ENCODE data around the gene CDC45.
A peak's percentile ranks its signal among the peaks of the same experiment; 100 is the strongest.
"Not testable (repeated sequence)": the region's sequence is repeated elsewhere in the genome, so short reads cannot be mapped to it uniquely, and the experiment has no call there.

The CDC45 gene

GRCh38 chr22:19479355-19480172 lies at the start of gene CDC45:
CDC45 (plus strand) TSS chr22:19479920; CDS start chr22:19479969, 49 bp downstream.
- peak; percentile 98 for DNase-seq (ENCODE audit: low spot score)

- DNase-seq (ENCODE audit: low spot score): peak; percentile 22
Observed at GRCh38 chr22:19429950-19430889, 49.5 kb upstream of the CDC45 start.

GRCh38 chr22:19430890-19431541 lies 48.7 kb upstream of the CDC45 start:
- DNase-seq (ENCODE audit: low spot score): peak; percentile 33

- peak; percentile 80 for DNase-seq (ENCODE audit: low spot score)
Observed at GRCh38 chr22:19431649-19432132, 48.0 kb upstream of the CDC45 start, which contains the start of gene HIRA. HIRA (minus strand) TSS chr22:19431733; CDS start chr22:19431476, 257 bp downstream.

GRCh38 chr22:19432133-19432851 lies 47.4 kb upstream of the CDC45 start, which contains the start of gene MRPL40:
MRPL40 (plus strand) TSS chr22:19432545; CDS start chr22:19432555, 10 bp downstream.
- DNase-seq (ENCODE audit: low spot score): peak; percentile 95

GRCh38 chr22:19434401-19434800 lies 45.3 kb upstream of the CDC45 start:
- peak; percentile 50 for DNase-seq (ENCODE audit: low spot score)

GRCh38 chr22:19434829-19435580 lies 44.7 kb upstream of the CDC45 start:
- DNase-seq (ENCODE audit: low spot score): no peak

- not testable (repeated sequence) for DNase-seq (ENCODE audit: low spot score)
Observed at GRCh38 chr22:19436444-19437161, 43.1 kb upstream of the CDC45 start.

- DNase-seq (ENCODE audit: low spot score): no peak
Observed at GRCh38 chr22:19438298-19438697, 41.4 kb upstream of the CDC45 start.

- no peak for DNase-seq (ENCODE audit: low spot score)
Observed at GRCh38 chr22:19440411-19441195, 39.1 kb upstream of the CDC45 start.

- DNase-seq (ENCODE audit: low spot score): no peak
Observed at GRCh38 chr22:19442166-19442565, 37.6 kb upstream of the CDC45 start.

- DNase-seq (ENCODE audit: low spot score): no peak
Observed at GRCh38 chr22:19443544-19444211, 36.0 kb upstream of the CDC45 start.

GRCh38 chr22:19445279-19445982 lies 34.3 kb upstream of the CDC45 start:
- DNase-seq (ENCODE audit: low spot score): not testable (repeated sequence)

- DNase-seq (ENCODE audit: low spot score): peak; percentile 9
Observed at GRCh38 chr22:19446603-19447329, 33.0 kb upstream of the CDC45 start.

GRCh38 chr22:19447330-19448075 lies 32.2 kb upstream of the CDC45 start, which contains the start of gene C22orf39:
C22orf39 (minus strand) TSS chr22:19447711; CDS start chr22:19447688, 23 bp downstream.
- peak; percentile 94 for DNase-seq (ENCODE audit: low spot score)

GRCh38 chr22:19448076-19448607 lies 31.6 kb upstream of the CDC45 start:
- peak; percentile 49 for DNase-seq (ENCODE audit: low spot score)
